Measurements from ENCODE around the gene GREB1L.
"Not testable (repeated sequence)": the region's sequence is repeated elsewhere in the genome, so short reads cannot be mapped to it uniquely, and the experiment has no call there.

GREB1L gene

GRCh38 chr18:21336846-21337245 lies 94.8 kb downstream of the GREB1L start:
- Mint-ChIP-seq H3K4me1 (no peaks in the 10 kb centered on the region), H3K27me3 (peaks cover 3 to 6% of the 10 kb centered on the region in 2 donors), H3K4me3 (no peak overlapping the region), H3K36me3 (no peaks in the 10 kb centered on the region), H3K27ac (no peak overlapping the region), H3K9me3 (no peaks in the 10 kb centered on the region)
- DNase-seq (no peak), ATAC-seq (replicated peaks) (no peak)

- Mint-ChIP-seq H3K9me3 (no peaks in the 10 kb centered on the region), H3K36me3 (no peaks in the 10 kb centered on the region), H3K27me3 (peaks cover 3 to 6% of the 10 kb centered on the region in 2 donors), H3K4me3 (no peak overlapping the region), H3K4me1 (no peaks in the 10 kb centered on the region), H3K27ac (no peak overlapping the region)
- ATAC-seq (replicated peaks) = no peak
- DNase-seq = no peak
Observed at GRCh38 chr18:21341141-21341540, 99.1 kb downstream of the GREB1L start.

- H3K9me3 Mint-ChIP-seq = no peaks in the 10 kb centered on the region
- H3K4me3 Mint-ChIP-seq = no peak overlapping the region
- H3K4me1 Mint-ChIP-seq = no peaks in the 10 kb centered on the region
- H3K36me3 Mint-ChIP-seq = no peaks in the 10 kb centered on the region
- DNase-seq (no peak), ATAC-seq (replicated peaks) (no peak)
- peaks cover 0 to 6% of the 10 kb centered on the region in 2 donors for H3K27me3 Mint-ChIP-seq
- H3K27ac Mint-ChIP-seq = no peak overlapping the region
Observed at GRCh38 chr18:21342372-21342771, 100.3 kb downstream of the GREB1L start.

- DNase-seq = no peak
- H3K27me3 Mint-ChIP-seq = no peaks in the 10 kb centered on the region
- no peak overlapping the region for H3K27ac Mint-ChIP-seq
- H3K36me3 Mint-ChIP-seq = no peaks in the 10 kb centered on the region
- ATAC-seq (replicated peaks) = no peak
- no peaks in the 10 kb centered on the region for H3K4me1 Mint-ChIP-seq
- no peak overlapping the region for H3K4me3 Mint-ChIP-seq
- no peaks in the 10 kb centered on the region for H3K9me3 Mint-ChIP-seq
Observed at GRCh38 chr18:21344860-21345259, 102.8 kb downstream of the GREB1L start.

GRCh38 chr18:21345840-21346239 lies 103.8 kb downstream of the GREB1L start:
- Mint-ChIP-seq H3K36me3 (no peaks in the 10 kb centered on the region), H3K9me3 (no peaks in the 10 kb centered on the region), H3K4me3 (no peak overlapping the region), H3K27ac (no peak overlapping the region), H3K4me1 (no peaks in the 10 kb centered on the region), H3K27me3 (no peaks in the 10 kb centered on the region)
- ATAC-seq (replicated peaks) (no peak), DNase-seq (no peak)

GRCh38 chr18:21359746-21360145 lies 117.7 kb downstream of the GREB1L start:
- peaks cover 0 to 8% of the 10 kb centered on the region in 2 donors for H3K27me3 Mint-ChIP-seq
- no peaks in the 10 kb centered on the region for H3K36me3 Mint-ChIP-seq
- no peak for DNase-seq
- H3K27ac Mint-ChIP-seq = no peak overlapping the region
- no peaks in the 10 kb centered on the region for H3K4me1 Mint-ChIP-seq
- H3K9me3 Mint-ChIP-seq = no peaks in the 10 kb centered on the region
- no peak overlapping the region for H3K4me3 Mint-ChIP-seq
- ATAC-seq (replicated peaks) = no peak

GRCh38 chr18:21361307-21361880 lies 119.4 kb downstream of the GREB1L start:
- no peak overlapping the region for H3K4me3 Mint-ChIP-seq
- ATAC-seq (replicated peaks) (no peak), DNase-seq (no peak)
- H3K36me3 Mint-ChIP-seq = no peaks in the 10 kb centered on the region
- H3K27me3 Mint-ChIP-seq = peaks cover 0 to 8% of the 10 kb centered on the region in 2 donors
- H3K27ac Mint-ChIP-seq = no peak overlapping the region
- no peaks in the 10 kb centered on the region for H3K4me1 Mint-ChIP-seq
- H3K9me3 Mint-ChIP-seq = no peaks in the 10 kb centered on the region

- Mint-ChIP-seq H3K27me3 (peaks cover 5 to 14% of the 10 kb centered on the region in 2 donors), H3K4me3 (no peak overlapping the region), H3K4me1 (no peaks in the 10 kb centered on the region), H3K27ac (no peak overlapping the region), H3K36me3 (no peaks in the 10 kb centered on the region), H3K9me3 (no peaks in the 10 kb centered on the region)
- ATAC-seq (replicated peaks) (no peak), DNase-seq (no peak)
Observed at GRCh38 chr18:21362831-21363230, 120.8 kb downstream of the GREB1L start.

GRCh38 chr18:21363348-21363747 lies 121.3 kb downstream of the GREB1L start:
- ATAC-seq (replicated peaks) (no peak), DNase-seq (no peak)
- Mint-ChIP-seq H3K4me3 (no peak overlapping the region), H3K4me1 (no peaks in the 10 kb centered on the region), H3K9me3 (no peaks in the 10 kb centered on the region), H3K36me3 (no peaks in the 10 kb centered on the region), H3K27ac (no peak overlapping the region), H3K27me3 (peaks cover 5 to 14% of the 10 kb centered on the region in 2 donors)

GRCh38 chr18:21364471-21364870 lies 122.4 kb downstream of the GREB1L start:
- H3K4me3 Mint-ChIP-seq = no peak overlapping the region
- H3K4me1 Mint-ChIP-seq = no peaks in the 10 kb centered on the region
- DNase-seq (no peak), ATAC-seq (replicated peaks) (no peak)
- H3K36me3 Mint-ChIP-seq = no peaks in the 10 kb centered on the region
- no peaks in the 10 kb centered on the region for H3K9me3 Mint-ChIP-seq
- H3K27me3 Mint-ChIP-seq = peaks cover 5 to 14% of the 10 kb centered on the region in 2 donors
- H3K27ac Mint-ChIP-seq = no peak overlapping the region

- DNase-seq = no peak
- no peaks in the 10 kb centered on the region for H3K9me3 Mint-ChIP-seq
- peaks cover 5 to 6% of the 10 kb centered on the region in 2 donors for H3K27me3 Mint-ChIP-seq
- no peaks in the 10 kb centered on the region for H3K36me3 Mint-ChIP-seq
- H3K27ac Mint-ChIP-seq = no peak overlapping the region
- H3K4me3 Mint-ChIP-seq = no peak overlapping the region
- no peak for ATAC-seq (replicated peaks)
- no peaks in the 10 kb centered on the region for H3K4me1 Mint-ChIP-seq
Observed at GRCh38 chr18:21366896-21367295, 124.9 kb downstream of the GREB1L start.

- Mint-ChIP-seq H3K27me3 (peaks cover 5 to 9% of the 10 kb centered on the region in 2 donors), H3K27ac (no peak overlapping the region), H3K4me1 (no peaks in the 10 kb centered on the region), H3K9me3 (no peaks in the 10 kb centered on the region), H3K4me3 (no peak overlapping the region), H3K36me3 (no peaks in the 10 kb centered on the region)
- ATAC-seq (replicated peaks) = no peak
- no peak for DNase-seq
Observed at GRCh38 chr18:21369146-21369545, 127.1 kb downstream of the GREB1L start.

GRCh38 chr18:21369597-21369996 lies 127.6 kb downstream of the GREB1L start:
- not testable (repeated sequence) for H3K4me3 Mint-ChIP-seq

GRCh38 chr18:21383031-21383430 lies 141.0 kb downstream of the GREB1L start:
- no peaks in the 10 kb centered on the region for H3K9me3 Mint-ChIP-seq
- no peak overlapping the region for H3K4me3 Mint-ChIP-seq
- DNase-seq = no peak
- no peaks in the 10 kb centered on the region for H3K36me3 Mint-ChIP-seq
- H3K27me3 Mint-ChIP-seq = no peaks in the 10 kb centered on the region
- H3K4me1 Mint-ChIP-seq = no peaks in the 10 kb centered on the region
- no peak overlapping the region for H3K27ac Mint-ChIP-seq
- ATAC-seq (replicated peaks) = no peak

More at GRCh38 chr18:21369597-21369996, 127.6 kb downstream of the GREB1L start:
- DNase-seq; H3K4me1 Mint-ChIP-seq; H3K27me3 Mint-ChIP-seq; H3K9me3 Mint-ChIP-seq; H3K36me3 Mint-ChIP-seq; ATAC-seq (replicated peaks); H3K27ac Mint-ChIP-seq: not testable (repeated sequence)

GRCh38 chr18:21386523-21387240 lies 144.7 kb downstream of the GREB1L start:
- no peak for DNase-seq
- ATAC-seq (replicated peaks) = no peak
- H3K4me3 Mint-ChIP-seq = no peak overlapping the region
- no peaks in the 10 kb centered on the region for H3K36me3 Mint-ChIP-seq
- no peaks in the 10 kb centered on the region for H3K9me3 Mint-ChIP-seq
- peaks cover 4 to 6% of the 10 kb centered on the region in 2 donors for H3K27me3 Mint-ChIP-seq
- H3K27ac Mint-ChIP-seq = no peak overlapping the region
- no peaks in the 10 kb centered on the region for H3K4me1 Mint-ChIP-seq

Data from stimulated activated naive B cell treated with anti-CD40 and anti-IgM and Interleukin-4, amounts not matched to agents 10 μg/mL and 1 μg/mL and 100 μg/mL, for 72 hours (primary cell).